Stomach (tissue), 9 donors: Measurements from ENCODE around the gene GRB10. TPM values are rescaled to one million over a fixed set of nuclear protein-coding genes. Genes with fewer than 3 reads are reported as not detected.

Source experiments
- DNase-seq, 2 donors: peaks; one replicate each; pipeline versions ENCODE4 v3.0.0 to v3.0.0-alpha.2; 2013 to 2019
- H3K27ac ChIP-seq, 5 donors: fragments of 200-600 bp in 4 of 5; sonication (generic) in 4 of 5; one replicate each; pipeline ENCODE4 v1.5.1; 2013 to 2019; ENCODE audit warnings: mild to moderate bottlenecking in 1 of 5, moderate library complexity in 1 of 5
- H3K27me3 ChIP-seq, 3 donors: fragments of 200-600 bp; sonication (generic); one replicate each; pipeline ENCODE4 v1.5.1; 2017 to 2019; ENCODE audit warnings: mixed run types in 1 of 3
- H3K36me3 ChIP-seq, 4 donors: fragments of 200-600 bp; sonication (generic); 1 replicate in 3 of 4; 2 replicates in 1 of 4; pipeline ENCODE4 v1.5.1; 2016 to 2019
- H3K4me1 ChIP-seq, 4 donors: fragments of 200-600 bp; sonication (generic); one replicate each; pipeline ENCODE4 v1.5.1; 2016 to 2019
- H3K4me3 ChIP-seq, 4 donors: fragments of 200-600 bp; sonication (generic) in 3 of 4; one replicate each; pipeline ENCODE4 v1.5.1; 2016 to 2019; ENCODE audit warnings: mild to moderate bottlenecking in 1 of 4
- H3K9me3 ChIP-seq, 4 donors: fragments of 200-600 bp; sonication (generic); one replicate each; pipeline ENCODE4 v1.5.1; 2016 to 2019
- EP300 ChIP-seq: sonication (generic); formaldehyde crosslinking; IDR thresholded peaks from one replicate; pipeline ENCODE4 v1.6.1; 2017; ENCODE audit warnings: antibody characterized with exemption
- POLR2A ChIP-seq, 4 donors: fragments of 450-650 bp; IDR thresholded peaks; one replicate each; pipeline ENCODE4 v1.6.1; 2016; ENCODE audit warnings: antibody characterized with exemption in 4 of 4, control low read depth in 2 of 4, mild to moderate bottlenecking in 1 of 4, moderate library complexity in 1 of 4
- POLR2AphosphoS5 ChIP-seq, 3 donors: sonication (generic); formaldehyde crosslinking; IDR thresholded peaks; one replicate each; pipeline ENCODE4 v1.6.1; 2016; ENCODE audit warnings: antibody characterized with exemption in 3 of 3
- WGBS, 5 donors: extraction: QIAGEN DNeasy Blood & Tissue Kit in 3 of 5; methylation state at CpG; one replicate each; pipeline versions ENCODE4 v1.1.5 to v1.1.7; 2013 to 2018; 5-methylcytosine and 5-hydroxymethylcytosine counted together
- intact Hi-C: fragments of 100-400 bp; cut with DNase I; formaldehyde crosslinking; loops from one replicate; pipeline ENCODE4 v1.15.1; 2023; ENCODE audit warnings: low total_unique reads
- polyA plus RNA-seq, 3 donors: library from polyadenylated mRNA; stranded (reverse); fragments of 200-250 nt; gene quantifications; one replicate each; pipeline ENCODE4 v1.2.3, GENCODE V29; 2013
- total RNA-seq, 5 donors: library from RNA; depleted of rRNA; stranded (reverse); fragments of >200 nt; gene quantifications; one replicate each; pipeline versions ENCODE4 v1.1.0 to v1.2.3, GENCODE V29; 2014 to 2016
- TF ChIP-seq, protein P1 (sequence below), 7 experiments: fragments of 450-650 bp in 4 of 7; fragments of 200-600 bp in 3 of 7; sonication (generic) in 3 of 7; IDR thresholded peaks; one replicate each; pipeline ENCODE4 v1.5.1; 2016 to 2019; ENCODE audit warnings: antibody characterized with exemption in 7 of 7, control low read depth in 2 of 7, mild to moderate bottlenecking in 1 of 7
- donor health status: healthy with polysubstance abuse.
- donor health status: Bipolar disorder and iron deficiency.
- donor health status: healthy.

Gene GRB10
- total and polyA plus RNA-seq, 8 donors = 10.2 to 84.9 (median 49.6) TPM

DNA sequence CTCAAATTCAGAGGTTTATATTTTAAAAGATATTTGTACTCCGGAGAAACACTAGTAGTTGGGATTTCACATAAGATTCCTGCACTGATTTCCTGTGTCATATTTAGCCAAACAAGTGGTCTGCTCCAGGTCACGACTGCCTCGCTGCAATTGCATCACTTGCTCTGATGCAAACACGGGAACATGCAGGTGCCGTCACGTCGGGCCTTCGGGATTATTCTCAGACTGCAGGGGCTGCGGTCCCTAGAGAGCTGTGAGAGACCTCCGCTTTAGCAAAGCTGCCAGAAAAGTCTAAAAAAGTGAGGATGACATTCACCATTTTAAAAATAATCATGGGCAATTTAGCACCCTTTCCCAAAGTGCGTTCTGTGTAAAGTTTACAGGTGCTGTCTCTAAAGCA, 124.0 kb downstream of the GRB10 start:
- peak overlapping the region in 3 of 5 donors; percentile 77 to 89 (median 85) for H3K27ac ChIP-seq
- peaks cover 35 to 74% (median 56%) of the 10 kb centered on the region in 4 donors for H3K4me1 ChIP-seq
- no peaks in the 10 kb centered on the region for H3K27me3 ChIP-seq
- no peaks in the 10 kb centered on the region for H3K9me3 ChIP-seq
- WGBS, 5 donors = 80 to 92% (median 90%) methylated on average over 11 of the region's 11 CpGs
- intact Hi-C loops = no loop called here
- H3K4me3 ChIP-seq = no peak overlapping the region
- H3K36me3 ChIP-seq = peaks cover 0 to 51% (median 21%) of the 10 kb centered on the region in 4 donors
- DNase-seq = no peak
- TF ChIP-seq POLR2A (IDR thresholded peaks at IDR 0.05) (no peak), EP300 (no peak), POLR2AphosphoS5 (IDR thresholded peaks at IDR 0.05) (no peak)
- TF ChIP-seq, protein P1, sequence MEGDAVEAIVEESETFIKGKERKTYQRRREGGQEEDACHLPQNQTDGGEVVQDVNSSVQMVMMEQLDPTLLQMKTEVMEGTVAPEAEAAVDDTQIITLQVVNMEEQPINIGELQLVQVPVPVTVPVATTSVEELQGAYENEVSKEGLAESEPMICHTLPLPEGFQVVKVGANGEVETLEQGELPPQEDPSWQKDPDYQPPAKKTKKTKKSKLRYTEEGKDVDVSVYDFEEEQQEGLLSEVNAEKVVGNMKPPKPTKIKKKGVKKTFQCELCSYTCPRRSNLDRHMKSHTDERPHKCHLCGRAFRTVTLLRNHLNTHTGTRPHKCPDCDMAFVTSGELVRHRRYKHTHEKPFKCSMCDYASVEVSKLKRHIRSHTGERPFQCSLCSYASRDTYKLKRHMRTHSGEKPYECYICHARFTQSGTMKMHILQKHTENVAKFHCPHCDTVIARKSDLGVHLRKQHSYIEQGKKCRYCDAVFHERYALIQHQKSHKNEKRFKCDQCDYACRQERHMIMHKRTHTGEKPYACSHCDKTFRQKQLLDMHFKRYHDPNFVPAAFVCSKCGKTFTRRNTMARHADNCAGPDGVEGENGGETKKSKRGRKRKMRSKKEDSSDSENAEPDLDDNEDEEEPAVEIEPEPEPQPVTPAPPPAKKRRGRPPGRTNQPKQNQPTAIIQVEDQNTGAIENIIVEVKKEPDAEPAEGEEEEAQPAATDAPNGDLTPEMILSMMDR (IDR thresholded peaks at IDR 0.05) = no peak

DNA sequence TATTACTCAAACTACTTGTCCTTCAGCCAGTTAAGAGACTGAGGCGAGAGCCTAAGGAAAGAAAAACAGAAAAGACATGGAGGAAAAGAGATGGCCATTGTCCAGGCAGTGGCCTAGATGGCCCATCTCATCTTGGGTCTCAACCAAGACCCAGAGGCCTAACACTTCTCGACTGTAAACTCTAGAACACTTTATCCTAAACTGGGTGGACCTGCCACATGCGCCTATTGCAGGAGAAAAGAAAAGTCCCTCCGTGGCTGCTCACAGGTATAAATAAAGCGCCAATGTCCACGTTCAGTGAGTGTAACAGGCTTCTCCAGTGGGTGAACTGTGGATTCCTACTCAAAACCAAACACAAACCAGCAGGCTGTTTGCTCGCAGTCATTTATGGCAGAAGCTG, 124.8 kb downstream of the GRB10 start:
- intact Hi-C loops = no loop called here
- H3K4me1 ChIP-seq = peaks cover 39 to 78% (median 62%) of the 10 kb centered on the region in 4 donors
- H3K27me3 ChIP-seq = no peaks in the 10 kb centered on the region
- 80 to 91% (median 84%) methylated on average over 7 of the region's 7 CpGs for WGBS, 5 donors
- no peak overlapping the region for H3K4me3 ChIP-seq
- peaks cover 0 to 43% (median 17%) of the 10 kb centered on the region in 4 donors for H3K36me3 ChIP-seq
- peak overlapping the region; percentile 52 to 89 (median 81) for H3K27ac ChIP-seq
- DNase-seq = no peak
- no peaks in the 10 kb centered on the region for H3K9me3 ChIP-seq
- TF ChIP-seq EP300 = no peak
- TF ChIP-seq, protein P1 (IDR thresholded peaks at IDR 0.05) = no peak
- TF ChIP-seq POLR2A (IDR thresholded peaks at IDR 0.05) = no peak
- TF ChIP-seq POLR2AphosphoS5 (IDR thresholded peaks at IDR 0.05) = no peak

DNA sequence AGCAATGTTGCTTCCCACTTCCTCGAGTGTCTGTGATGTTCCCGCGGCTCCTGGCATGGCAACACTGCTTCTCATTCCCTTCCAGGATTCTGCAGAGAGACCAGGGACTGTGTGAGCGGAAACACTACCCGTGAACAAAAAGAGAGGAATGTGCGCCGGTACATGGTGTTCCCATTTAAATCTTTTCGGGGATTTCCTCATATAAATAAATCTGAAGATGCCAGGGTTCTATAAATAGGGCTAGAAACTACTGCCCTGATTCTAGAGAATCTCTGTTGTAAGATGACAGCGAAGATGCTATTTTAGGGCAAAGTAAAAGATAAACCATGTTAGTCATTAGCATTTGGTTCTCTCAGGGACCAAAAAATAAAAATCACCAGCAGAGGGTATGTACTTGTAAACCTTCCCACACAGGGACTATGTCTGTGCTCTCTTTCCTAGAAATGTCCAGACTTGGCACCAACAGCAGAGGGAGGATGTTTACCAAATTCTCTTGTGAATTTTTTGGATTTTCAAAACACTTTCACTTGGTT, 125.3 kb downstream of the GRB10 start:
- peaks cover 0 to 40% (median 16%) of the 10 kb centered on the region in 4 donors for H3K36me3 ChIP-seq
- 54 to 77% (median 72%) methylated on average over 9 of the region's 9 CpGs for WGBS, 5 donors
- H3K4me1 ChIP-seq = peaks cover 38 to 78% (median 63%) of the 10 kb centered on the region in 4 donors
- peak overlapping the region in 4 of 5 donors; percentile 77 to 89 (median 83) for H3K27ac ChIP-seq
- H3K27me3 ChIP-seq = no peaks in the 10 kb centered on the region
- intact Hi-C loops = no loop called here
- TF ChIP-seq EP300 (peak; percentile 89), POLR2AphosphoS5 (IDR thresholded peaks at IDR 0.05) (peak; percentile 85 to 90 (median 90)), POLR2A (IDR thresholded peaks at IDR 0.05) (no peak)
- TF ChIP-seq, protein P1 (IDR thresholded peaks at IDR 0.05) = peak in 1 of 7 experiments; percentile 20
- H3K4me3 ChIP-seq = no peak overlapping the region
- peak in 1 of 2 donors; percentile 49 for DNase-seq
- H3K9me3 ChIP-seq = no peaks in the 10 kb centered on the region

DNA sequence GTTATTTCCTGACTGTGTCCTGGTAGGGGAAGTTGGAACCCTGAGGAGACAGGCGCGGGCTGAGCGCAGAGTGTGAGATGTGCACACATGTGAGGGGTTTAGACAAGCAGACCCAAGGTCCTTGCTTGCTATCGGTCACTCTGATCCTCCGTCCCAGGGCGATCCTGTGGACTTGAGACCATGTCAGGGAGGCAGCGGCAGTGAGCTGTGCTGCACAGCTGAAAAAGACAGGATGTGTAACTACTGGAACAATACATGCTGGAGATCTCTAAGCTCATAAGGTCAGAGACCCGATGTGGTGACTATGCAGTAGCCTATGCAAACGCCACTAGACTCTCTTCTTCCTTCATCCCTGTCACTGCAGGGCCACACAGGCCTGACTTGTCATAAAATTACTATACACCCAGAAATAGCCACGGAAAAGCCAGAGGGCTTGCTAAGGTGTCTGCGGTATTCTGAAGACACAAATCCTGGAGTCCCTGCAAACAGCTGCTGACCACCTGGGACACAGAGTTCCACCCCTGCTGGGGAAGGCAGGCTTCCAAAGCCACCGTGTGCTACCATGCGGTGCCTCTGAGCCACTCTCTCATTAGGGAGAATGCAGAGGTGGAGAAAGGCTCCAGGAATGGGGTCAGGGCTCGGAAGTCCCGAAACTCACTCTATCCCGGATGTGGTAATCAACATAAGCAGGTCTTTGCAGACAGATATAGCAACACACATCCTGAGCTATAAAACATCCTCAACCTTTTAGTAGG, 126.4 kb downstream of the GRB10 start:
- H3K4me3 ChIP-seq = no peak overlapping the region

More for the DNA sequence above, 126.4 kb downstream of the GRB10 start:
- TF ChIP-seq EP300 (no peak), POLR2A (IDR thresholded peaks at IDR 0.05) (no peak), POLR2AphosphoS5 (IDR thresholded peaks at IDR 0.05) (no peak)
- TF ChIP-seq, protein P1 (IDR thresholded peaks at IDR 0.05) = no peak
- H3K27ac ChIP-seq = peak overlapping the region; percentile 26 to 89 (median 81)
- peaks cover 31 to 70% (median 55%) of the 10 kb centered on the region in 4 donors for H3K4me1 ChIP-seq
- intact Hi-C loops = no loop called here
- WGBS, 5 donors = 83 to 88% (median 84%) methylated on average over 16 of the region's 16 CpGs
- DNase-seq = no peak
- no peaks in the 10 kb centered on the region for H3K27me3 ChIP-seq
- H3K36me3 ChIP-seq = peaks cover 0 to 29% (median 10%) of the 10 kb centered on the region in 4 donors
- H3K9me3 ChIP-seq = no peaks in the 10 kb centered on the region
